Activated B cell treated with CpG ODN at 0.5 μM for 24 hours (primary cell): Measurements from ENCODE around the gene SPP2. TPM values are rescaled to one million over a fixed set of nuclear protein-coding genes. Genes with fewer than 3 reads are reported as not detected.

Experiments
- ATAC-seq: fragments of 200-7000 bp; cut with Tn5 transposase; one replicate; pipeline ENCODE4 v1.10.0; 2021; ENCODE audit warnings: low read depth, mild to moderate bottlenecking, moderate library complexity
- CTCF ChIA-PET: fragments of 350-600 bp; sonication (Branson Sonifier 250); formaldehyde crosslinking; loops from one replicate; lab custom pipeline; 2021; ENCODE audit warnings: antibody characterized with exemption; lab: Charles Lee
- POLR2A ChIA-PET: fragments of 350-600 bp; sonication (Branson Sonifier 250); formaldehyde crosslinking; loops from one replicate; lab custom pipeline; 2021; ENCODE audit warnings: antibody characterized with exemption; lab: Charles Lee
- DNase-seq: peaks from one replicate; pipeline ENCODE4 v3.0.0; 2022
- H3K27ac Mint-ChIP-seq: one replicate; pipeline ENCODE4 v1.8.0; 2020; ENCODE audit warnings: mixed read lengths
- H3K27me3 Mint-ChIP-seq: one replicate; pipeline ENCODE4 v1.8.0; 2021; ENCODE audit warnings: mixed read lengths
- H3K36me3 Mint-ChIP-seq: one replicate; pipeline ENCODE4 v1.8.0; 2021; ENCODE audit warnings: low read depth, mixed read lengths
- H3K4me1 Mint-ChIP-seq: one replicate; pipeline ENCODE4 v1.8.0; 2021; ENCODE audit warnings: mixed read lengths
- H3K4me3 Mint-ChIP-seq: one replicate; pipeline ENCODE4 v1.8.0; 2020; ENCODE audit warnings: mild to moderate bottlenecking, mixed read lengths
- H3K9me3 Mint-ChIP-seq: one replicate; pipeline ENCODE4 v1.8.0; 2020; ENCODE audit warnings: mixed read lengths
- intact Hi-C: fragments of 100-400 bp; cut with micrococcal nuclease; formaldehyde crosslinking; loops from one replicate; pipeline ENCODE4 v1.15.1; 2024
- total RNA-seq: library from RNA; stranded (reverse); gene quantifications from 2 replicates; pipeline ENCODE4 v1.2.3, GENCODE V29; 2022
- TF ChIP-seq, protein P1 (sequence below): fragments of 200-600 bp; IDR thresholded peaks from one replicate; pipeline ENCODE4 v1.8.0; 2022; ENCODE audit warnings: antibody characterized with exemption, mild to moderate bottlenecking

The SPP2 gene
- total RNA-seq, 1 donor from 2014 or later, result not detected

DNA sequence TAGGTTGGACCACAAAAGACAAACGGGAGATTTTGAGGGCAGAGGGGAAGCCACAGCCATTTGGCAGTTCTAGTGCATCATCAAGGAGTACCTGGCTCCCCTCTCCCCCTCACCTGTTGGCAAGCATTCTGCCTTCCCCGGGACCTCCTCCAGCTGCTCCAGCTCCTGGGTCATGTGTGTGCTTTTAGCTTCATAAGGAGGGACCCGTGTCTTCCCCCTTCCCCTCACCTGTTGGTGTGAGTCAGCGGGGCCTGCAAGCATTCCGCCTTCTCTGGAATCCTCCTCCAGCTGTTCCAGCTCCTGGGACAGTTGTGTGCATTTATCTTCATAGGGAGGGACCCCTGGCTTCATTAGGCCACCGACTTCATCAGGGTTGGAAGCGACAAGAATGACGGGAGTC is 58.8 kb downstream of the SPP2 start:
- peaks cover 16% of the 10 kb centered on the region for H3K27me3 Mint-ChIP-seq
- no peaks in the 10 kb centered on the region for H3K9me3 Mint-ChIP-seq
- DNase-seq (no peak), ATAC-seq (no peak)
- POLR2A ChIA-PET, result no interaction called here
- CTCF ChIA-PET, result no interaction called here
- TF ChIP-seq, protein P1, sequence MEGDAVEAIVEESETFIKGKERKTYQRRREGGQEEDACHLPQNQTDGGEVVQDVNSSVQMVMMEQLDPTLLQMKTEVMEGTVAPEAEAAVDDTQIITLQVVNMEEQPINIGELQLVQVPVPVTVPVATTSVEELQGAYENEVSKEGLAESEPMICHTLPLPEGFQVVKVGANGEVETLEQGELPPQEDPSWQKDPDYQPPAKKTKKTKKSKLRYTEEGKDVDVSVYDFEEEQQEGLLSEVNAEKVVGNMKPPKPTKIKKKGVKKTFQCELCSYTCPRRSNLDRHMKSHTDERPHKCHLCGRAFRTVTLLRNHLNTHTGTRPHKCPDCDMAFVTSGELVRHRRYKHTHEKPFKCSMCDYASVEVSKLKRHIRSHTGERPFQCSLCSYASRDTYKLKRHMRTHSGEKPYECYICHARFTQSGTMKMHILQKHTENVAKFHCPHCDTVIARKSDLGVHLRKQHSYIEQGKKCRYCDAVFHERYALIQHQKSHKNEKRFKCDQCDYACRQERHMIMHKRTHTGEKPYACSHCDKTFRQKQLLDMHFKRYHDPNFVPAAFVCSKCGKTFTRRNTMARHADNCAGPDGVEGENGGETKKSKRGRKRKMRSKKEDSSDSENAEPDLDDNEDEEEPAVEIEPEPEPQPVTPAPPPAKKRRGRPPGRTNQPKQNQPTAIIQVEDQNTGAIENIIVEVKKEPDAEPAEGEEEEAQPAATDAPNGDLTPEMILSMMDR, result no peak
- H3K27ac Mint-ChIP-seq, result no peak overlapping the region
- no peaks in the 10 kb centered on the region for H3K4me1 Mint-ChIP-seq
- no peak overlapping the region for H3K4me3 Mint-ChIP-seq
- H3K36me3 Mint-ChIP-seq, result no peaks in the 10 kb centered on the region
- intact Hi-C loops, result no loop called here

- H3K4me1 Mint-ChIP-seq, result no peaks in the 10 kb centered on the region
- H3K9me3 Mint-ChIP-seq, result no peaks in the 10 kb centered on the region
- no peak for DNase-seq
- no peak overlapping the region for H3K27ac Mint-ChIP-seq
- no peaks in the 10 kb centered on the region for H3K36me3 Mint-ChIP-seq
- intact Hi-C loops, result no loop called here
- TF ChIP-seq, protein P1, result no peak
- no peak for ATAC-seq
- H3K4me3 Mint-ChIP-seq, result no peak overlapping the region
- peaks cover 18% of the 10 kb centered on the region for H3K27me3 Mint-ChIP-seq
- POLR2A ChIA-PET, result no interaction called here
- CTCF ChIA-PET, result no interaction called here
These were observed 59.7 kb downstream of the SPP2 start for GRCh38 chr2:234110219-234110618.

GRCh38 chr2:234111523-234111922 is 61.0 kb downstream of the SPP2 start:
- ChIA-PET CTCF (no interaction called here), POLR2A (no interaction called here)
- DNase-seq (no peak), ATAC-seq (no peak)
- H3K4me3 Mint-ChIP-seq, result no peak overlapping the region
- H3K27ac Mint-ChIP-seq, result no peak overlapping the region
- H3K36me3 Mint-ChIP-seq, result no peaks in the 10 kb centered on the region
- no peaks in the 10 kb centered on the region for H3K4me1 Mint-ChIP-seq
- intact Hi-C loops, result no loop called here
- TF ChIP-seq, protein P1, result no peak
- H3K9me3 Mint-ChIP-seq, result no peaks in the 10 kb centered on the region
- H3K27me3 Mint-ChIP-seq, result peaks cover 20% of the 10 kb centered on the region

GRCh38 chr2:234116010-234116409 is 65.5 kb downstream of the SPP2 start:
- Mint-ChIP-seq H3K4me3 (no peak overlapping the region), H3K27ac (no peak overlapping the region), H3K27me3 (peaks cover 29% of the 10 kb centered on the region), H3K4me1 (no peaks in the 10 kb centered on the region), H3K36me3 (no peaks in the 10 kb centered on the region), H3K9me3 (no peaks in the 10 kb centered on the region)
- CTCF ChIA-PET, result no interaction called here
- TF ChIP-seq, protein P1, result no peak
- POLR2A ChIA-PET, result no interaction called here
- intact Hi-C loops, result no loop called here
- ATAC-seq, result no peak
- no peak for DNase-seq

DNA sequence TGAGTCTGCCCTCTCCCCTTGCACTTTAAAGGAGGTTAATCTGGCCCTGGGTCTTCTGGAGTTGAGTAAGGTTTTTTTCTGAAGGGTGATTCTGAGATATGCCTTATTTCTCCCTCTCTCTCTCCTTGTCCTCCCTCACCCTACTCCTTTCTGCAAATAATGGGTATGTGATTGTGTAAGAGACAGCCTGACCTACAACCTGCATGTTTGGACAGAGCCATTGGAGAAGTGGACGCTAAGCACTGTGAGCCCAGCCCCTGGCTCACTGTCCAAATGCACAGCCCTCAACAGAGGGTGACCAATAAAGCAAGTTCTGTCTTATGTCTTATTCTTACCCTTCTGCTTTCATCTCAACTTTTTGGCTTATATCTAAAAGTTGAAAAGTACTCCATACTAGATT is 71.5 kb downstream of the SPP2 start:
- H3K27me3 Mint-ChIP-seq, result peaks cover 22% of the 10 kb centered on the region
- TF ChIP-seq, protein P1, result no peak
- no peaks in the 10 kb centered on the region for H3K36me3 Mint-ChIP-seq
- intact Hi-C loops, result no loop called here
- no peak for ATAC-seq
- H3K9me3 Mint-ChIP-seq, result no peaks in the 10 kb centered on the region
- CTCF ChIA-PET, result no interaction called here
- POLR2A ChIA-PET, result no interaction called here
- no peak overlapping the region for H3K27ac Mint-ChIP-seq
- H3K4me1 Mint-ChIP-seq, result no peaks in the 10 kb centered on the region
- no peak for DNase-seq
- no peak overlapping the region for H3K4me3 Mint-ChIP-seq
